GM19328 (cell line): ENCODE data around the gene CCNB1IP1.
"Not testable (repeated sequence)": the region's sequence is repeated elsewhere in the genome, so short reads cannot be mapped to it uniquely, and the experiment has no call there.

Experiments used
- ATAC-seq: cut with Tn5 transposase; IDR thresholded peaks from one replicate; pipeline ENCODE4 v1.9.1; 2021; ENCODE audit warnings: mild to moderate bottlenecking, moderate library complexity; ENCODE audit not compliant: unreplicated experiment

Gene CCNB1IP1

DNA sequence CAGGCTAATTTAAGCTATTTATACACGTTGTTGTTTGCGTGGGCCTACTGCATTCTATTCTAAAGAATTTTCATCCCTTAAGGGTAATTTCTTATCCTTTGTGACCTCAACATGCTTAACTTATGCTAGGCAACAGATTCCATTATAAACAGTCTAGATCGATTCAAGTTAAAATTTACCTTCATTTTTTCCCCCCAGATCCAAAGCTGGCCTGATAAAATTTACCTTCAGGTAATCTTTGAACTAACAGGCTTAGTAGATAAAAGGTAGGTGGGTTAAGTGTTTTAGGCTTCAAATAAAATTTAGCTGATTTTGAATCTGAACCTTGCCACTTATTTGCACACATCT is 389 bp upstream of the CCNB1IP1 start:
- ATAC-seq, result no peak

DNA sequence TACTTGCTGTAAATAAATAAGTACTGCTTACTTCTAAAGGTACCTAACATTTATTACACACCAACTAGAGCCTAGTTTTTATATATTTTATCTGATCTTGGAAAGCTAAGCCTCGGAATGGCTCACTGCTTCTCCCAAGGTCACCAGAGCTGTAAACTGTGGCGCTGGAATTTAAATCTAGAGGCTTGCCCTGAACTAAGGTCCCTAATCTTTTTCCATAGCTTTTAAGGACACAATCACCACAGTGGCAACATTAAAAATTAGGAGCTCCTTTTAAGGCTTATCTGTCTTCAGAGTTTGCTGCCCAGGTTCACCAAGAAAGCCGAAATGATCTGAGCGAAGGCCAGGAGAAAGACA is 670 bp downstream of the CCNB1IP1 start:
- no peak for ATAC-seq

DNA sequence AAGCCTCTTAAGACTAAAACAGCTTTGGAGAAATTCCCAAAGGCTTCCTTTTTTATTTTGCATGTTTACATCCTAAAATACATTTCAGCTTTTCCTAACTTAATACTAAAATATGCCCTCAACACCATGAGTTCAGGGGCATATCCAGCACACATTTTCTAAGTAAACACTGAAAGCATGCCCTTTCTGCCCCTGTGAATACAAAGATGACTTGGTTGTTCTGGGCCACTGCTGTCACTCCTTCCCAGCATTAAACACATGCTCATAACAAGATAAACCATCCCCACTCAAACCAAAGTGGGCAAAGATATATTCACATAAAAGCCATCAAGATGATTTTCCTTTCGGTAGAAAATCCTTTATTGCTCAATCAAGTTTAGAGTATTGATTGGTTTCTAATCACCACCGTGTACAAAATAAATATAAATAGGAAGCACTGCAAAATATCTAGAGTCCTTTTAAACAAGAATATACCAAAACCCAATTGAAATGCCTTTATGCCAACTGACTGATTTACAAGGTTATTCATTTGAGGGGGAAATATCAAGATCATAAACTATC is 1.9 kb downstream of the CCNB1IP1 start:
- ATAC-seq, result no peak

DNA sequence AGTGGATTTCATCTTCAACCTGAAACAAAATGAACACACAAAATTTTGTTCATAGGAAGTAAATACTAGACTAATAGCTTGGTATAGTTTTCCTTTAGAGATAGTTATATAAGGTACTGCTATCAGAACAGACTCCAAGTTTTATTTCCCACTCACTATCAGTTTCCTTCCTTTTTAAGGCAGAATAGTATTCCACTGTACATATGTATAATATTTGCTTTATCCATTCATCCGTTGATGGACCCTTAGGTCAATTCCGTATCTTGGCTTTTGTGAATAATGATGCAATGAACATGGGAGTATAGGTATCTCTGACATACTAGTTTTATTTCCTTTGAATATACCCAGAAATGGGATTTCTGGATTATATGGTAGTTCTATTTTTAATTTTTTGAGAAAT is 3.7 kb downstream of the CCNB1IP1 start:
- ATAC-seq, result no peak

DNA sequence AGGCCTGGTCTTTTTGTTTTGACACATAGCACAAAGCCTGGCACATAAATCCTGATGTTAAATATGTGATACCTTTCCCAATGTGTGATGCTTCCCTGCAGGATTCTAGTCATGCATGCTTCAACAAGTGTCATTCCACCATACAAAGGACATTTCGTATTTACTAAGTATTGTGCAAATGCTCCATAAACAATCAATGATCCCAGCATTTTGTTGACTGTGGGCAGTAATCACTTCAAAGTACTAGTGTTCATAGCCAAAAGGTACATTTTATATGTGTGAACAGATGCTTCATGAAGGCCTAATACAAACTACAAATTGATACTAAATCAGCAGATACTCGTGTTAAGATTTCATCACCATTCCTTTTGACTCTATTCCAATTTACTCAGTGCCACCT is 4.4 kb downstream of the CCNB1IP1 start:
- no peak for ATAC-seq

- ATAC-seq, result no peak
Measured at GRCh38 chr14:20327005-20327869, 5.8 kb downstream of the CCNB1IP1 start.

GRCh38 chr14:20317720-20318119 is 15.4 kb downstream of the CCNB1IP1 start:
- no peak for ATAC-seq

DNA sequence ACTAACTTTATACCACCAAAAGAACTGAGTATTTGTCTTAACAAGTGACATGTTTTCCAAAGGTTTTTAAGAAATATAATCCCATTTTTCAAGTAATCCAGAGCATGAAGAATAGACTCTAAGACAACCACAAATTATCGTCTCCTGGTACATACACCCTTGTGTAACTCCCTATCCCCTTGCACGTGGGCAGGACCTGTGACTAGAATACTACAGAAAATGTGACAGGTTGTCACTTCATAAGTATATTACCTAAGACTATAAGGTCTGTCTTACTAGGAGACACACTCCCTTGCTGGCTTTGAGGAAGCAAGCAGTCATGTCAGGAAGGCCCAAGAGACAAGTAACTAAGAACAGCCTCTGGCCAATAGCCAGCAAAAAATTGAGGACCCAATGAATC is 19.1 kb downstream of the CCNB1IP1 start:
- no peak for ATAC-seq

DNA sequence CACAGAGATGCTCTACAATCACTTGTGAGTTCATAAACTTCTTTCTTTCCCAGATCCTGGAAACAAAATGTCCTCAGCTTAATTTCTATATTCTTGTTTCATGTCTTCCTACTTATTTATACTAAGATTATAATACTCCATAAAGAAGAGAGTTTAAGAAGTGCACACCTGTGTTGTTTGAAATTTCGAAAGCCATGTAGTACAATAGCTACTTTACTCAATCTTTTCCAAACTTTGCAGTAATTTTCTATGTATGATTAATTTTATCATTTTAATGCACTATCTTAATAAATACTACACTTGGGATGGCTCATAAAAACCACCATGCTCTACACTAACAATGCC is 27.0 kb downstream of the CCNB1IP1 start:
- ATAC-seq, result no peak

DNA sequence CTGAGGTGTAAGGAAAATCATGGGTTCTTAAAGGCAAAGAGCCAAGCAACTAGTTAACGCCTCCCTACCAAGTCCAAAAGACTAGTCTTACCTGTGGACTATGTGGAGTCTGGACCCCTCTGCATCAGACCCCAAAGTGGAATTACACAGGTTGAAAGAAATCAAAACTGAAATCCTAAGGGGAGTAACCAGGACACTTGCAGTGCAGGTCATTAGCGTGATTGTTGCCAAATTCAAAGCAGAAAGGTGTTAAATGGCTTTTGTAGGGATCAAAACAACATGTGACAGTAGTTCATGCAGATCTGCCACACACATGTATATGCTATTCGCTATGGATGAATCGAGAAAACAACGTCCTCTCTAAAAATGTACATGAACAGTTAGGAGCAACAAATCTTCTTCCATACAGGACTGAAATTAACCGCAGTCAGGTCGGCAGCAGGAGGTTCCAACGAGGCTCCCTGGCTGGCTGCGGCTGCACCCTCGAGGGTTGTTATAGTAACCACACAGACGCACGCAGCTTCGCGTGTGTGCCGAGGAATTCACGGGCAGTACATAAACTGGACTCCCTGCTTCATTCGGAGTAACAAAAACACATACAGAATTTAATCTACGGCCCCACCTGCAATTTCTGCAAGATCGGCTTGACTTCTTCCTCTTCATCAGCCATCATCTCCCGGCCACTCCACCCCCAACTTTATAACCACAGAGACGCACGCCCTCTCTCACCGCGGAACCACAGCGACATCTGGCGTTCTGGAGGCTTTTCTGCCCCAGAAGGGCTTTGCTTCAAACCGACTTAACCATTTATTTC is 27.6 kb downstream of the CCNB1IP1 start, which contains the start of gene TTC5:
Gene TTC5 (minus strand): TSS at position 687 of the 814 bp plus-strand sequence. CDS start 14 bp downstream, at position 673.
- ATAC-seq, result peak; percentile 93

- ATAC-seq, result no peak
Measured at GRCh38 chr14:20302042-20302755, 30.9 kb downstream of the CCNB1IP1 start.

DNA sequence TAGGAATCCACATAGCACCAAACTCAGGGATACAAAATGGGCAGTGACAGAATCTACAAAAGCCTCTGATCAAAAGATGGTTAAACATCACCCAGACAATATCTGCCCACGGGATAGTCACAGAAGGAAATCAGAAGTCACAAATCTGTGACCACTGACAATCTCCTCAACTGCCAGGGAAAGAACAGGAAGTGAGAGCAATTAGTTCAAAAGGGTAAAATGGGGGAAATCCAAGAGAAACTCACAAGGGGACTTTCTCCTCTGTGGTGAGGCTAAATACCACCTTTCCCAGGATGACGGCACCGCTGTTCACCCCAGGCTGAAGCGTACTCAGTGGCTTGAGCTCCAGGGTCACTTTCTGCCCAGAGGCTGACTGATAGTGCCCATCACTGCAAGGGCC is 38.0 kb downstream of the CCNB1IP1 start:
- ATAC-seq, result peak; percentile 49

DNA sequence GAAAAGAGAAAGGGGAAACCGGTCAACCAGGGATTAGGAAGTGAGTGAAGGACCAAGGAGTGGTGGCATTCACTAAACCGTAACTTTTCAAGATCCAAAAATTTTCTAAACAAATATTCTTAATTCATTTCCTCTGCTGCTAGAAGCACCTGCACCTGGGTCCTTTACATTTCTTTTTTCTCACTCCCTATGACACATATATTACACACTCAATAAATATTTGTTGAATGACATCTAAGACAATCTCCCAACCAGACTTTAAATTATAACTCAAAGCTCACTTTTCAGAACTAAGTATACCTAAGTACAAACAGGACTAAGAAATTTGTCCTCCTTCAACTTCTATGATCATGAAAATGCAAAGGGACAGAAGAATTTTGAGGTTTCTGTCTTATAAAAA is 38.4 kb downstream of the CCNB1IP1 start:
- no peak for ATAC-seq

- ATAC-seq, result not testable (repeated sequence)
Measured at GRCh38 chr14:20281998-20282397, 51.1 kb downstream of the CCNB1IP1 start.

- not testable (repeated sequence) for ATAC-seq
Measured at GRCh38 chr14:20280265-20280664, 52.8 kb downstream of the CCNB1IP1 start.

DNA sequence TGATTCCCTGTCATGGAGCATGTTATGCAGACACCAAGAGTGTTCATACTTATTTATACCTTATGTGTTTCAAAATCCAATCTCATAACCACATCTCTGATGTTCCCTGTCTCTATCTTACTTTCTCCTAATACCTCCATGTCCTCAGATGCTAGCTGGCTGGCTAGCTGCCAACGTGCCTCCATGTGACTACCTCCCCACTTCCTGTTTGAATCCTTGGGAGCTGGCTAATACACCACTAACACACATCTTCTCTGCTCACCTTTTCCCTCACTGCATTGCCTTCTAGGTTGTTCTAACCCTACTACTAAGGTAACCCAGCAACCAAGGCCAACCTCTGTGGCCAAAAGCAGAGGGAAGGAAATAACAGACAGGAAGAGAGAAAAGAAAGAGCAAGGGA is 54.7 kb downstream of the CCNB1IP1 start:
- ATAC-seq, result no peak

DNA sequence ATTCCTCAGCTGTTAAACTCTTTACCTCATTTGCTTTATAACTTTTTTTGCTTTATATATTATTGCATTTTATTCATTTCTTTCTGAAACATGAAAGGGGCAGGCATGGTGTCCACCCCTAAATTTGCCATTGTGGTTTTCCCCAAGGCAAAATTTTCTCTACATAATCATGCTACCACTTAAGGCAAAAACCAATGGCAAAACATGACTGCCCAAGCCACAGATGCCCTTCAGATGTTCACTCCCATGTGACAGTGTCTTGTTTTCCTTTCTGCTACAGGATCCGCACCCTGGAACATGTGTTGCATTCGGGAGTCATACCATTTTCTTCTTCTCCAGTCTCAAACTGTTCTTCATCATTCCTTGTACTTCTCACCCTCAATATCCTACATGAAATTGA is 55.7 kb downstream of the CCNB1IP1 start:
- no peak for ATAC-seq

DNA sequence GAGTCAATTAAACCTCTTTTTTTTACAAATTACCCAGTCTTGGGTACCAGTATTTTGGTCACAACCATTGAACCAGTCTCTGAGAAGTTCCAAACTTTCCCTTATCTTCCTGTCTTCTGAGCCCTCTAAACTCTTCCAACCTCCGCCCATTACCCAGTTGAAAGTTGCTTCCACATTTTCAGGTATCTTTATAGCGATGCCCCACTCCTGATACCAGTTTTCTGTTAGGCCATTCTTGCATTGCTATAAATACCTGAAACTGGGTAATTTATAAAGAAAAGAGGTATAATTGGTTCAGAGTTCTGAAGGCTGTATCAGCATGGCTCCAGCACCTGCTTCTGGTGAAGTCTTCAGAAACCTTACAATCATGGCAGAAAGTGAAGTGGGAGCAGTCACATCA is 59.0 kb downstream of the CCNB1IP1 start:
- ATAC-seq, result no peak

DNA sequence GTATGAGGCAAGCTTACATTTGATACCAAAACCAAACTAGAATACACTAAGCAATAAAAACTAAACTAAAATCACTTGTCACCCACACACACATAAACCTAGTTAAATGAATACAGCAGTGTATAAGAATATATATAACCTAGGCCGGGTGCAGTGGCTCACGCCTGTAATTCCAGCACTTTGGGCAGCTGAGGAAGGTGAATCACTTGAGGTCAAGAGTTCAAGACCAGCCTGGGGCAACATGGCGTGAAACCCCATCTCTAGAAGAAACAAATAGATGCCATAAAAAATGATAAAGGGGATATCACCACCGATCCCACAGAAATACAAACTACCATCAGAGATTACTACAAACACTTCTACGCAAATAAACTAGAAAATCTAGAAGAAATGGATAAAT is 68.7 kb downstream of the CCNB1IP1 start:
- not testable (repeated sequence) for ATAC-seq

- ATAC-seq, result no peak
Measured at GRCh38 chr14:20262642-20263128, 70.4 kb downstream of the CCNB1IP1 start.
